Adrenal gland (tissue), 12 donors: ENCODE results near the gene CCL11. TPM values are rescaled to one million over a fixed set of nuclear protein-coding genes. Genes with fewer than 3 reads are reported as not detected.

ENCODE experiments used
- DNase-seq, 7 donors: peaks; one replicate each; pipeline ENCODE4 v3.0.0-alpha.2; 2019 to 2020
- H3K27ac ChIP-seq, 5 donors: fragments of 200-600 bp; sonication (generic) in 4 of 5; 1 replicate in 3 of 5; 2 replicates in 2 of 5; pipeline versions ENCODE4 v1.5.1 to v1.8.0; 2016 to 2020; ENCODE audit warnings: mild to moderate bottlenecking in 1 of 5
- H3K27me3 ChIP-seq: fragments of 200-600 bp; 2 replicates; pipeline ENCODE4 v1.8.0; 2021
- H3K36me3 ChIP-seq, 2 donors: fragments of 200-600 bp; replicated peaks in 1 of 2; 1 replicate in 1 of 2; 2 replicates in 1 of 2; pipeline versions ENCODE4 v1.5.1 to v1.8.0; 2018 to 2022
- H3K4me1 ChIP-seq, 2 donors: fragments of 200-600 bp; replicated peaks in 1 of 2; 1 replicate in 1 of 2; 2 replicates in 1 of 2; pipeline versions ENCODE4 v1.5.1 to v1.8.0; 2018 to 2021
- H3K4me3 ChIP-seq, 4 donors: fragments of 200-600 bp; sonication (generic) in 3 of 4; one replicate each; pipeline ENCODE4 v1.5.1; 2016 to 2018
- H3K9me3 ChIP-seq, 3 donors: fragments of 200-600 bp; sonication (generic) in 1 of 3; replicated peaks in 1 of 3; 1 replicate in 2 of 3; 2 replicates in 1 of 3; pipeline versions ENCODE4 v1.5.1 to v1.8.0; 2016 to 2021
- POLR2A ChIP-seq, 2 donors: fragments of 450-650 bp; IDR thresholded peaks; one replicate each; pipeline ENCODE4 v1.6.1; 2017; ENCODE audit warnings: antibody characterized with exemption in 2 of 2, mild to moderate bottlenecking in 2 of 2, moderate library complexity in 1 of 2
- WGBS, 4 donors: extraction: QIAGEN DNeasy Blood & Tissue Kit in 2 of 4; methylation state at CpG; one replicate each; pipeline versions ENCODE4 v1.1.5 to v1.1.7; 2013 to 2017; 5-methylcytosine and 5-hydroxymethylcytosine counted together
- intact Hi-C, 2 donors: fragments of 100-400 bp; cut with DNase I; formaldehyde crosslinking; loops; one replicate each; pipeline versions ENCODE4 v1.14.1 to v1.15.0; 2022 to 2023
- polyA plus RNA-seq, 3 donors: library from polyadenylated mRNA; stranded (reverse); fragments of 200-250 nt in 2 of 3; fragments of 350-450 nt in 1 of 3; fragmentation: Illumina TruSeq in 1 of 3; extraction: RNeasy Lipid Tissue Mini Kit (QIAGEN cat#74804) in 1 of 3; gene quantifications; one replicate each; pipeline ENCODE4 v1.2.3, GENCODE V29; 2013 to 2014
- total RNA-seq, 9 donors: library from RNA; depleted of rRNA in 4 of 9; stranded (reverse); fragments of >200 nt in 4 of 9; fragments of 120-200 nt in 1 of 9; fragmentation: NEBNext Ultra II Directional in 1 of 9; extraction: Animal tissue kit (Norgen Biotek cat#: 25700) in 1 of 9; gene quantifications; one replicate each; pipeline versions ENCODE4 v1.1.0 to v1.2.4, GENCODE V29; 2013 to 2023
- TF ChIP-seq, protein P1 (sequence below), 6 experiments: fragments of 450-650 bp in 4 of 6; fragments of 200-600 bp in 2 of 6; sonication (generic) in 1 of 6; IDR thresholded peaks; 1 replicate in 5 of 6; 2 replicates in 1 of 6; pipeline versions ENCODE4 v1.5.1 to v1.8.0; 2016 to 2021; ENCODE audit warnings: antibody characterized with exemption in 6 of 6, mild to moderate bottlenecking in 2 of 6, moderate library complexity in 1 of 6
- donor health status: healthy with polysubstance abuse.
- donor health status: Bipolar disorder and iron deficiency.
- donor health status: DM: yes; HTN: yes; CAD: no.
- donor health status: DM: no; HTN: no; CAD: no.
- donor health status: DM: no; HTN: no; CAD: no.
- donor health status: DM: yes; HTN: yes; CAD: no.

The CCL11 gene
- total and polyA plus RNA-seq, 12 donors, result 0.24 to 0.88 (median 0.53) TPM; not detected in 7

DNA sequence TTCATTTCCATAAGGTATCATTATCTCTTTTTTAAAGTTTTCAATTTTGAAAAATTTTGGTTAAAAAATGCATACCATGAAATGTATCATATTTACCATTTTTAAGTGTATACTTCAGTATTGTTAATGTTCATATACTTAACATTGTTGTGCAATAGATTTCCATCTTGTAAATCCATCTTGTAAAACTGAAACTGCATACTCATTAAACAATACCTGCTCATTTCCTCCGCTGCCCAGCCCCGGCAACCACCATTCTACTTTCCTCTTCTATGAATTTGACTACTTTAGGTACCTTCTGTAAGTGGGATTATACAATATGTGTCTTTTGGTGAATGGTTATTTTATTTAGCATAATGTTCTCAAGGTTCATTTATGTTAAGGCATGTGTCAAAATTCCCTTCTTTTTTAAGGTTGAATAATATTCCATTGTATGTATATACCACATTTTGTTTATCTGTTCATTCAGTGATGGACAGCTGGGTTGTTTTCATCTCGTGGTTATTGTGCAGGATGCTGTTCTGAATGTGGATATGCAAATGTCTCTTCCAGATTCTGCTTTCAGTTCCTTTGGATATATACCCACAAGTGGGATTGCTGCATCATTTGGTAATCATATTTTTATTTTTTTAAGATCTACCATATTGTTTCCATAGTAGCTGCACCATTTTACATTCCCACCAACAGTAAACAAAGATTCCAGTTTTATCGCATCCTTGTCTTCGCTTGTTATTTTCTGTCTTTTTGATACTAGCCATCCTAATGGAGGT is 23.8 kb upstream of the CCL11 start:
- Histone ChIP-seq H3K4me3 (no peak overlapping the region), H3K36me3 (no peaks in the 10 kb centered on the region), H3K27ac (no peak overlapping the region), H3K4me1 (no peaks in the 10 kb centered on the region), H3K9me3 (no peaks in the 10 kb centered on the region), H3K27me3 (no peaks in the 10 kb centered on the region)
- 80 to 87% (median 83%) methylated on average over 5 of the region's 5 CpGs for WGBS, 4 donors
- TF ChIP-seq POLR2A (IDR thresholded peaks at IDR 0.05), result no peak
- TF ChIP-seq, protein P1, sequence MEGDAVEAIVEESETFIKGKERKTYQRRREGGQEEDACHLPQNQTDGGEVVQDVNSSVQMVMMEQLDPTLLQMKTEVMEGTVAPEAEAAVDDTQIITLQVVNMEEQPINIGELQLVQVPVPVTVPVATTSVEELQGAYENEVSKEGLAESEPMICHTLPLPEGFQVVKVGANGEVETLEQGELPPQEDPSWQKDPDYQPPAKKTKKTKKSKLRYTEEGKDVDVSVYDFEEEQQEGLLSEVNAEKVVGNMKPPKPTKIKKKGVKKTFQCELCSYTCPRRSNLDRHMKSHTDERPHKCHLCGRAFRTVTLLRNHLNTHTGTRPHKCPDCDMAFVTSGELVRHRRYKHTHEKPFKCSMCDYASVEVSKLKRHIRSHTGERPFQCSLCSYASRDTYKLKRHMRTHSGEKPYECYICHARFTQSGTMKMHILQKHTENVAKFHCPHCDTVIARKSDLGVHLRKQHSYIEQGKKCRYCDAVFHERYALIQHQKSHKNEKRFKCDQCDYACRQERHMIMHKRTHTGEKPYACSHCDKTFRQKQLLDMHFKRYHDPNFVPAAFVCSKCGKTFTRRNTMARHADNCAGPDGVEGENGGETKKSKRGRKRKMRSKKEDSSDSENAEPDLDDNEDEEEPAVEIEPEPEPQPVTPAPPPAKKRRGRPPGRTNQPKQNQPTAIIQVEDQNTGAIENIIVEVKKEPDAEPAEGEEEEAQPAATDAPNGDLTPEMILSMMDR (IDR thresholded peaks at IDR 0.05), result no peak
- DNase-seq, result no peak
- intact Hi-C loops, result no loop called here

DNA sequence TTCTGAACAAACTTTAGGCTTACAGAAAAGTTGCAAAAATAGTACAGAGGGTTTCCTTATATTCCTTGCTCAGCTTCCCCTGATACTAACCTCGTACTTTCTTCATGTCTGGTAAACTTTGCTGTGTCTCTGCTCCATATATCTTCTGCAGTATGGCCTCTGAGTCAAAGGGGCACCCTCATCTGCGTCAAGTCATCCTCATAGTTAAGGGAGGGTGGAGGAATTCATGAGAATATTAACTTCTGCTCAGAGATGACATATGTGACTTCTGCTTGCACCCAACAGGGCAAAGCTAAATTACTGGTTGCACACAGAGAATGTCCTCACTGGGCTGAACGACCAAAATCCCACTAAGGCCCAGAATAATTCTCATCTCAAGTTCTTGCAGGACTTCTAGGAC is 19.8 kb upstream of the CCL11 start:
- no peak overlapping the region for H3K27ac ChIP-seq
- no peaks in the 10 kb centered on the region for H3K36me3 ChIP-seq
- no peaks in the 10 kb centered on the region for H3K4me1 ChIP-seq
- H3K4me3 ChIP-seq, result no peak overlapping the region
- 28 to 41% (median 32%) methylated on average over 3 of the region's 3 CpGs for WGBS, 4 donors
- H3K27me3 ChIP-seq, result no peaks in the 10 kb centered on the region
- DNase-seq, result no peak
- no peaks in the 10 kb centered on the region for H3K9me3 ChIP-seq
- intact Hi-C loops, result no loop called here
- TF ChIP-seq POLR2A (IDR thresholded peaks at IDR 0.05), result no peak
- TF ChIP-seq, protein P1 (IDR thresholded peaks at IDR 0.05), result no peak

DNA sequence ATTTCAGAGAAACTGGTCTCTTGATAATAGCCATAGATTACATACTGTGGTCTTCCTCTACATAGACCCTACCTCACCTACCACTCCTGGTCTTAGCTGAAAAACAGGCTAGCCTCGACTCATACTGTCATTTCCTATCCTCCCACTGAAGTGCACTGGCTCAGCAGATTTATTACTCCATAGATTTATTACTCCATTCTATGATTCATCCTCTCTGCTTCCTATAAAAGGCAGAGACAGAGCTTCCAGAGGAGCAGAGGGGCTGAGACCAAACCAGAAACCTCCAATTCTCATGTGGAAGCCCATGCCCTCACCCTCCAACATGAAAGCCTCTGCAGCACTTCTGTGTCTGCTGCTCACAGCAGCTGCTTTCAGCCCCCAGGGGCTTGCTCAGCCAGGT is 15.6 kb upstream of the CCL11 start, which contains the start of gene CCL7:
CCL7 (plus strand) TSS at position 253 of the 400 bp plus-strand sequence; CDS start at position 323, 70 bp downstream.
- no peaks in the 10 kb centered on the region for H3K27me3 ChIP-seq
- intact Hi-C loops, result no loop called here
- H3K4me3 ChIP-seq, result no peak within 1 kb of the TSS
- WGBS, 4 donors, result 0 to 9% (median 3%) methylated on average over 1 of the region's 1 CpG
- H3K4me1 ChIP-seq, result no peaks in the 10 kb centered on the region
- no peaks in the 10 kb centered on the region for H3K9me3 ChIP-seq
- H3K36me3 ChIP-seq, result no peaks in the 10 kb centered on the region
- H3K27ac ChIP-seq, result no peak within 1 kb of the TSS
- TF ChIP-seq POLR2A (IDR thresholded peaks at IDR 0.05), result no peak
- DNase-seq, result no peak

DNA sequence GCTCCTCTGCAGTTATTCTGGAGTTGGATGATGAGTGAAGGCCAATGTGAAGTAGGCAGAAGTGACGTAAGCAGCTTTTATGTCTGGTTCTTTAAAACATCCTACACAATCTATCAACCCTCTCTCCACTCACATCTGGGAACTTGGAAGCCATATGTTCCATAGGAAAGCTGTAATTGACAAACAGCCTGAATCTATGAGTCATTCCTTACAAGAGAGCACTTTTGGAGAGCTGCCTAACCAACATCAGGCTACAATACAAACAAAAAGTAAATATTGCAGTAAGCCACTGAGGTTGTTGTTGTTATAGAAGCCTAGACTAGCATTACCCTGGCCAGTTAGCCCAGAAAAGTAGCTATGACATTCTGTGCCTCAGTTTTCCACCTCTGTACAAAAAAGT is 9.7 kb upstream of the CCL11 start:
- Histone ChIP-seq H3K9me3 (no peaks in the 10 kb centered on the region), H3K27me3 (no peaks in the 10 kb centered on the region), H3K4me3 (no peak overlapping the region), H3K36me3 (no peaks in the 10 kb centered on the region), H3K27ac (no peak overlapping the region), H3K4me1 (no peaks in the 10 kb centered on the region)
- intact Hi-C loops, result no loop called here
- WGBS, 4 donors, result 0 to 68% (median 3%) methylated on average over 1 of the region's 1 CpG
- TF ChIP-seq, protein P1 (IDR thresholded peaks at IDR 0.05), result no peak
- TF ChIP-seq POLR2A (IDR thresholded peaks at IDR 0.05), result no peak
- no peak for DNase-seq

DNA sequence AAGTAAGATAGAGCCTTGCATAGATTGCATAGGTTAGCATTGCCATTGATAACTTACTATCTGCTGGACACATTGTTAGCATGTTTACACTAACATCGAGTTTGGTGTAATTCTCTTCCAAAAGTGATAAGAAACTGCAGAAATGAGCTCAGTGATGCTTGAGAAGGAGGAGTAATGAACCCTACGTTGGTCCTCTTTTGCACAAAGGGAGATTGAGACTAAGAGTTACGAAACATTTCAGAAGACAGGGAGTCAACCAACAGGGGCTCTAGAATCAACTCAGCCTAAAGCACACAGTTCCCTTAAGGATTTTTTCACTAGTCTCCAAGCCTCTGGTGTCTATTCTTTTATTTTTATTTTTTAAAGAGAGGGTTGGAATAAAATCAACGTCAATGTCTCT is 8.7 kb upstream of the CCL11 start:
- Histone ChIP-seq H3K36me3 (no peaks in the 10 kb centered on the region), H3K4me1 (no peaks in the 10 kb centered on the region), H3K4me3 (no peak overlapping the region), H3K9me3 (no peaks in the 10 kb centered on the region), H3K27me3 (no peaks in the 10 kb centered on the region), H3K27ac (no peak overlapping the region)
- TF ChIP-seq, protein P1 (IDR thresholded peaks at IDR 0.05), result no peak
- no peak for TF ChIP-seq POLR2A (IDR thresholded peaks at IDR 0.05)
- 54 to 64% (median 61%) methylated on average over 4 of the region's 4 CpGs for WGBS, 4 donors
- intact Hi-C loops, result no loop called here
- DNase-seq, result no peak
